ENCODE results near the gene MSL1. TPM values are rescaled to one million over a fixed set of nuclear protein-coding genes. Genes with fewer than 3 reads are reported as not detected.
A peak's percentile ranks its signal among the peaks of the same experiment; 100 is the strongest.

The MSL1 gene
- total and polyA plus RNA-seq, 2 of the 13 experiments (the other 11 are each of a cell fraction or from before 2014, with no cell fraction given), result 63.8 to 88.5 TPM

GRCh38 chr17:40072735-40073346, 48.9 kb upstream of the MSL1 start (continued):
- TF ChIP-seq ZNF230 (CRISPR knock-in tag; IDR thresholded peaks at IDR 0.05) (no peak), ZNF7 (CRISPR knock-in tag; IDR thresholded peaks at IDR 0.05) (peak; percentile 72), SCMH1 (CRISPR knock-in tag; IDR thresholded peaks at IDR 0.05; ENCODE audit: borderline replicate concordance) (no peak), THYN1 (CRISPR knock-in tag; IDR thresholded peaks at IDR 0.05; ENCODE audit: borderline replicate concordance, low read depth) (no peak), ZBTB7A (CRISPR knock-in tag; IDR thresholded peaks at IDR 0.05) (0 out of 2 replicates have a peak, but pooled peaks have one; percentile 81), ZNF710 (CRISPR knock-in tag; IDR thresholded peaks at IDR 0.05; ENCODE audit: borderline replicate concordance) (no peak; the same call in 1 of the 2 replicates), NKX3-1 (CRISPR knock-in tag; IDR thresholded peaks at IDR 0.05) (no peak), LBX2 (CRISPR knock-in tag; IDR thresholded peaks at IDR 0.05; ENCODE audit: borderline replicate concordance) (no peak), TFE3 (CRISPR knock-in tag; IDR thresholded peaks at IDR 0.05) (peak; percentile 60; the same call in 1 of the 2 replicates), ZSCAN22 (CRISPR knock-in tag; IDR thresholded peaks at IDR 0.05) (no peak), ZNF512 (CRISPR knock-in tag; IDR thresholded peaks at IDR 0.05) (no peak), ZNF34 (CRISPR knock-in tag; IDR thresholded peaks at IDR 0.05; ENCODE audit: borderline replicate concordance) (no peak), ZBTB33 (CRISPR knock-in tag; IDR thresholded peaks at IDR 0.05) (peak; percentile 38; the same call in 1 of the 2 replicates), HMG20B (CRISPR knock-in tag; conservative IDR thresholded peaks at IDR 0.05) (no peak), DZIP1 (CRISPR knock-in tag; IDR thresholded peaks at IDR 0.05) (no peak), ZNF883 (CRISPR knock-in tag; IDR thresholded peaks at IDR 0.05; ENCODE audit: not compliant biosample characterization) (no peak), ZNF530 (CRISPR knock-in tag; IDR thresholded peaks at IDR 0.05; ENCODE audit: low read depth) (no peak)
